ENCODE data around the gene KDM8.
"Not testable (repeated sequence)": the region's sequence is repeated elsewhere in the genome, so short reads cannot be mapped to it uniquely, and the experiment has no call there.

KDM8 gene

GRCh38 chr16:27245276-27246172 is 42.2 kb downstream of the KDM8 start:
- DNase-seq, result peak; percentile 16

GRCh38 chr16:27246439-27246838 is 43.1 kb downstream of the KDM8 start:
- DNase-seq, result peak; percentile 16

- DNase-seq, result not testable (repeated sequence)
Measured at GRCh38 chr16:27247076-27247475, 43.8 kb downstream of the KDM8 start.

GRCh38 chr16:27248036-27248435 is 44.7 kb downstream of the KDM8 start:
- no peak for DNase-seq

- DNase-seq, result not testable (repeated sequence)
Measured at GRCh38 chr16:27248886-27249285, 45.6 kb downstream of the KDM8 start.

GRCh38 chr16:27251541-27252205 is 48.3 kb downstream of the KDM8 start:
- DNase-seq, result no peak

GRCh38 chr16:27252206-27252585 is 48.9 kb downstream of the KDM8 start:
- no peak for DNase-seq

- DNase-seq, result no peak
Measured at GRCh38 chr16:27253526-27253930, 50.2 kb downstream of the KDM8 start.

- no peak for DNase-seq
Measured at GRCh38 chr16:27254262-27254811, 51.0 kb downstream of the KDM8 start.

GRCh38 chr16:27256861-27257260 is 53.5 kb downstream of the KDM8 start:
- no peak for DNase-seq

GRCh38 chr16:27257271-27257670 is 53.9 kb downstream of the KDM8 start:
- DNase-seq, result no peak

GRCh38 chr16:27258241-27258734 is 55.0 kb downstream of the KDM8 start:
- DNase-seq, result no peak

GRCh38 chr16:27259710-27260109 is 56.4 kb downstream of the KDM8 start:
- no peak for DNase-seq

GRCh38 chr16:27262904-27263423 is 59.6 kb downstream of the KDM8 start:
- DNase-seq, result not testable (repeated sequence)

- no peak for DNase-seq
Measured at GRCh38 chr16:27264151-27264550, 60.8 kb downstream of the KDM8 start.

- no peak for DNase-seq
Measured at GRCh38 chr16:27265982-27266381, 62.7 kb downstream of the KDM8 start.

- DNase-seq, result no peak
Measured at GRCh38 chr16:27267037-27267677, 63.8 kb downstream of the KDM8 start.

- DNase-seq, result peak; percentile 96
Measured at GRCh38 chr16:27268376-27269299, 65.3 kb downstream of the KDM8 start, which contains the start of gene NSMCE1. Gene NSMCE1, minus strand, starts transcription at chr16:27268772. Its CDS starts 11,202 bp downstream, at chr16:27257570.

GRCh38 chr16:27269300-27270150 is 66.2 kb downstream of the KDM8 start:
- no peak for DNase-seq

- no peak for DNase-seq
Measured at GRCh38 chr16:27270349-27270748, 67.0 kb downstream of the KDM8 start.

Measured in activated T-cell treated with anti-CD3 and anti-CD28 coated beads, Interleukin-2, amount 50 U/mL, for 1 hour (primary cell).